BLaER1 treated with 17β-estradiol and CSF1 and Interleukin-3, amounts not matched to agents 10 nM and 100 nM (cell line): ENCODE data around the gene ABCB11.
"Not testable (repeated sequence)": the region's sequence is repeated elsewhere in the genome, so short reads cannot be mapped to it uniquely, and the experiment has no call there.

Source experiments
- H3K27ac ChIP-seq, 11 experiments: shearing (Covaris generic); formaldehyde crosslinking; 2 replicates each; pipeline ENCODE4 v1.8.1; 2022
- H3K27me3 ChIP-seq, 11 experiments: shearing (Covaris generic); formaldehyde crosslinking; 2 replicates each; pipeline ENCODE4 v1.8.1; 2022
- H3K36me3 ChIP-seq, 11 experiments: shearing (Covaris generic); formaldehyde crosslinking; 2 replicates each; pipeline ENCODE4 v1.8.1; 2022
- H3K4me1 ChIP-seq, 10 experiments: shearing (Covaris generic); formaldehyde crosslinking; 2 replicates each; pipeline ENCODE4 v1.8.1; 2022
- H3K4me2 ChIP-seq, 11 experiments: shearing (Covaris generic); formaldehyde crosslinking; 2 replicates each; pipeline ENCODE4 v1.8.1; 2022
- H3K4me3 ChIP-seq, 10 experiments: shearing (Covaris generic); formaldehyde crosslinking; 2 replicates each; pipeline ENCODE4 v1.8.1; 2022
- H3K9ac ChIP-seq, 11 experiments: shearing (Covaris generic); formaldehyde crosslinking; 2 replicates each; pipeline ENCODE4 v1.8.1; 2022
- H3K9me3 ChIP-seq, 11 experiments: shearing (Covaris generic); formaldehyde crosslinking; replicated peaks in 1 of 11; 2 replicates each; pipeline ENCODE4 v1.8.1; 2022
- H4K20me1 ChIP-seq, 11 experiments: shearing (Covaris generic); formaldehyde crosslinking; 2 replicates each; pipeline ENCODE4 v1.8.1; 2022
- Cebpa-rat ChIP-seq, 11 experiments: shearing (Covaris generic); IDR thresholded peaks; 2 replicates each; pipeline ENCODE4 v1.8.1; 2022

ABCB11 gene

DNA sequence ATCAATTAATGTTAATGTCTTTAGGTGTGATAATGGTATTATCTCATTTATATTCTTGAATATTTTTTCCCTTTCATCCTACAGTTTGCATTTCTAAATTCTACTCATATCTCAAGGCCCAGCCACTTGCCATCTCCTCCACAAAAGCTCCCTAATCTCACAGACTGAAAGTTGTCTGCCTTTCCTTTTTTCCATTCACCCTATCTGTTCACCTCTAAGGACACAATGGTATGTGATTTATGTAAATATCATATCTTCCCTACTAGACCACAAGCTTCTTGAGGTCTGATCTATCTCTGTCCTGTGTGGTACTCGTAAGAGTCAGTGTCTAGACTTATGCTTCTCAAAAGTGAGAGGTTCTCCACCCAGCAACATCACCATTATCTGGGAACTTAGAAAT lies 137.0 kb downstream of the ABCB11 start:
- Histone ChIP-seq H3K4me3 (no peak overlapping the region), H3K36me3 (no peaks in the 10 kb centered on the region), H3K4me1 (peaks cover 9 to 14% (median 11%) of the 10 kb centered on the region in 10 experiments), H3K27ac (no peak overlapping the region), H3K9me3 (no peaks in the 10 kb centered on the region), H3K4me2 (no peak overlapping the region), H4K20me1 (no peaks in the 10 kb centered on the region), H3K27me3 (no peaks in the 10 kb centered on the region), H3K9ac (no peak overlapping the region)
- no peak for TF ChIP-seq Cebpa-rat (IDR thresholded peaks at IDR 0.05)

DNA sequence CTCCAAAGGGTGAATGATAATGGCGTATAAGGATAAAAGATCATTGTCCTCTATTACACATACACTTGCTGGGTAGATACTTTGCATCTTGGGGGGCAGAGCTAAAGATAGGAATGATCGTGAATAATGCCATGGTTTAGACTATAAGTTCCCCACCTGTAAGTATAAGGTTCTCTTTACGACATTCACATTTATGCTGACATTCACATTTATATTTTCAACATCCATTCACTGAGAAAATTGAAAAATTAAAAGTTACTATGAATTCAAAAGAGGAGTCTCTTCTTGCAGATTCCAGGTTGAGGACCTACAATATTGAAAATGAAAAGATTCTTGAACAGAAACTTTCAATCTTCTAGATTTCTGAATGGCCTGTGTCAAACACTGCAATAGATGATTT lies 138.8 kb downstream of the ABCB11 start:
- no peak overlapping the region for H3K9ac ChIP-seq
- H3K4me2 ChIP-seq: no peak overlapping the region
- H3K27ac ChIP-seq: no peak overlapping the region
- no peak for TF ChIP-seq Cebpa-rat (IDR thresholded peaks at IDR 0.05)
- no peaks in the 10 kb centered on the region; a peak in 1 of 22 replicates for H3K9me3 ChIP-seq
- no peaks in the 10 kb centered on the region for H3K27me3 ChIP-seq
- no peak overlapping the region for H3K4me3 ChIP-seq
- H3K4me1 ChIP-seq: peaks cover 10 to 15% (median 12%) of the 10 kb centered on the region in 10 experiments
- H4K20me1 ChIP-seq: no peaks in the 10 kb centered on the region
- peaks cover 0 to 14% (median 11%) of the 10 kb centered on the region in 11 experiments; a peak in 16 of 22 replicates for H3K36me3 ChIP-seq

DNA sequence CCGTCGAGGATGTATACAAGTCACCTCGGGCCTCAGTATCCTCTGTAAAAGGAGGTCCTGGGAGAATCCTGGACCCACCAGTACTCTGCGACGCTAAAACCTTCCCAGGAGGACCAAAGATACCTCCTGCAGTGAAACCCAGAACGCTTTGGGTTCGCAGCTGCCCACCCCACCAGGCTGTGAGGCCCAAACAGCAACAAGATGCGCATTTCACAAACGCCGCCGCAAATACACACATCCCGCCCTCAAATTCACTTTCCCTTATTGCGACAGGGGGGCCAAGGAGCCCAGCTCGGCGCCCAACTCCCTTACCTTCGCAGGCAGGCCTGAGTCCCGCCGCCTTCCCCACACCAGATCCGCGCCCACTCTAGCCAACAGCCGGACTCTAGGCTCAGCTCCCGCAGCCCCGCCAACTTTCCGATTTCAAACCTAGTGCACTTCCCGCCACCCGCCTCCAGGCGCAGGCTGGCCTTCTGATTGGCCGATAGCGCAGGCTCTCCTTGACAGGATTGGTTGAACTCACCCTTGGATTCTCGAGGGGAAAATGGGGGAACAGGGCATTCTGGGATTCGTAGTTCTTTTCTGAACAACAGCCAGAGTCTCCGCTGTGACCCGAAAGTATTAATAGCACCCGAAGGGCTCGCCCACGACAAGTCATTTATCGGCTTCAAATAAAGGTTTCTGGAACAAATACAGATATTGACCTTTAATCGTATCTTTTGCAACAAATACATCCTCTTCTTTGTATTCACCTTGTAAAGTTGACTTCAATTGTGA lies 140.9 kb downstream of the ABCB11 start, which contains the start of gene SPC25:
SPC25 (minus strand) TSS at position 425 of the 777 bp plus-strand sequence. CDS start 911 bp downstream, outside the sequence.
- peak within 1 kb of the TSS in 9 of 11 experiments; percentile 75 to 92 (median 81); a peak in 18 of 22 replicates for H3K27ac ChIP-seq

DNA sequence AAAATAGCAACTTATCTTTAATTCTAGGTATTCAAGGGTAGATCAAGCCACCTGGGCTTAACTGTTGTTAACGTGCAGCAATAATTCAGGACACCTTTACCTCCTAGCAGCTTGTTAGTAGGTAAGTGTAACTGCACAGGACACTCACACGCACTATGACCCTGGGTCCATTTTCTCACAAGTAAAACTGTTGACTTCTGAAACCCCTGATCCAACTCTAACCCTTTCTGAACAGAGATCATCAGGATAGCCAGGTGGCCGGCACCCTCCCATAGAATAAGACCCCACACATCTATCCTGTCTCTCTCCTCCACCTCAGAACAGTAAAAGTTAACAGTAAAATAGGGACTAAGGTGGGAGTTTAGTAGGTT lies 141.5 kb downstream of the ABCB11 start:
- Histone ChIP-seq H3K9ac (peak overlapping the region; percentile 75 to 93 (median 84)), H3K36me3 (peaks cover 0 to 40% (median 38%) of the 10 kb centered on the region in 11 experiments; a peak in 19 of 22 replicates), H3K27me3 (no peaks in the 10 kb centered on the region), H3K4me1 (peaks cover 10 to 15% (median 12%) of the 10 kb centered on the region in 10 experiments), H4K20me1 (no peaks in the 10 kb centered on the region), H3K4me3 (peak overlapping the region; percentile 63 to 87 (median 74)), H3K27ac (peak overlapping the region in 9 of 11 experiments; percentile 75 to 92 (median 81); a peak in 18 of 22 replicates), H3K9me3 (no peaks in the 10 kb centered on the region; a peak in 1 of 22 replicates), H3K4me2 (peak overlapping the region; percentile 73 to 97 (median 87))
- TF ChIP-seq Cebpa-rat (IDR thresholded peaks at IDR 0.05): no peak

More for the DNA sequence above, 140.9 kb downstream of the ABCB11 start, which contains the start of gene SPC25:
- Histone ChIP-seq H3K27me3 (no peaks in the 10 kb centered on the region), H3K4me2 (peak within 1 kb of the TSS; percentile 73 to 97 (median 87)), H4K20me1 (no peaks in the 10 kb centered on the region), H3K9me3 (no peaks in the 10 kb centered on the region; a peak in 1 of 22 replicates), H3K9ac (peak within 1 kb of the TSS; percentile 75 to 93 (median 84)), H3K4me3 (peak within 1 kb of the TSS; percentile 63 to 87 (median 74)), H3K4me1 (peaks cover 10 to 15% (median 12%) of the 10 kb centered on the region in 10 experiments), H3K36me3 (peaks cover 0 to 34% (median 32%) of the 10 kb centered on the region in 11 experiments; a peak in 19 of 22 replicates)
- no peak for TF ChIP-seq Cebpa-rat (IDR thresholded peaks at IDR 0.05)

DNA sequence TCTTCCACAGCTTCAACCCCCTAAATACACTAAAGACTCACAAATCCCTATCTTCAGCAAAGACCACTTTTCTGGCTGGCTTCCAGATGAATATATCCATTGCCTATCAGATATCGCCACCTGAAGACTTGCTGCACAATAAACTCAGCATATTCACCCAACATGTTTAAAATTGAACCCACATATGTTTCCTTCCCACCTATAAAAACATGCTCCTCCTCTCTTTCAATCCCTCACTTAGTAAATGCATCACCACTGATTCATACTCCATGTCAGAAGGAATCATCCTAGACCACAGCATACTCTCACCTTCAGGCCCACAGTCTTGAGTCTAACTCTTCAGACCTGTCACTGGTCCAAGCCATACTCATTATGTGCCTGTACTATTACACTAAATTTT lies 146.1 kb downstream of the ABCB11 start:
- Histone ChIP-seq H3K9ac (no peak overlapping the region), H3K4me2 (no peak overlapping the region), H3K4me1 (peaks cover 9 to 17% (median 10%) of the 10 kb centered on the region in 10 experiments), H3K27me3 (no peaks in the 10 kb centered on the region), H4K20me1 (no peaks in the 10 kb centered on the region), H3K9me3 (peaks cover 0 to 1% (median 0%) of the 10 kb centered on the region in 11 experiments; a peak in 1 of 22 replicates), H3K27ac (no peak overlapping the region), H3K4me3 (no peak overlapping the region), H3K36me3 (peaks cover 0 to 79% (median 58%) of the 10 kb centered on the region in 11 experiments; a peak in 19 of 22 replicates)
- TF ChIP-seq Cebpa-rat (IDR thresholded peaks at IDR 0.05): no peak

DNA sequence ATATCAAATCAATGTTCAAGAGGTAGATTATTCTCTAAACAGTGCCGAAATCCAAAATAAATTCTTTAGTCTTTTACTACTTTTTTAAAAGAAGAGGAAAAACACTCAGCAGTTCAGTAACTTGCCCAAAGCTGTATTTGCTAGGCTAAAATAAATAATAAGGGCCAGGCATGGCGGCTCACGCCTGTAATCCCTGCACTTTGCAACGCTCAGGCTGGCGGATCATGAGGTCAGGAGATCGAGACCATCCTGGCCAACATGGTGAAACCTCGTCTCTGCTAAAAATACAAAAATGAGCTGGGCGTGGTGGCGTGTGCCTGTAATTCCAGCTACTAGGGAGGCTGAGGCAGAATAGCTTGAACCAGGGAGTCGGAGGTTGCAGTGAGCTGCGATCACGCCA lies 149.0 kb downstream of the ABCB11 start:
- H4K20me1 ChIP-seq, H3K27ac ChIP-seq, H3K9me3 ChIP-seq, H3K4me3 ChIP-seq, H3K27me3 ChIP-seq, H3K9ac ChIP-seq, H3K4me2 ChIP-seq: not testable (repeated sequence)
- Histone ChIP-seq H3K36me3 (peaks cover 0 to 75% (median 52%) of the 10 kb centered on the region in 11 experiments; a peak in 20 of 22 replicates), H3K4me1 (peaks cover 0 to 12% (median 0%) of the 10 kb centered on the region in 10 experiments; a peak in 3 of 20 replicates)

DNA sequence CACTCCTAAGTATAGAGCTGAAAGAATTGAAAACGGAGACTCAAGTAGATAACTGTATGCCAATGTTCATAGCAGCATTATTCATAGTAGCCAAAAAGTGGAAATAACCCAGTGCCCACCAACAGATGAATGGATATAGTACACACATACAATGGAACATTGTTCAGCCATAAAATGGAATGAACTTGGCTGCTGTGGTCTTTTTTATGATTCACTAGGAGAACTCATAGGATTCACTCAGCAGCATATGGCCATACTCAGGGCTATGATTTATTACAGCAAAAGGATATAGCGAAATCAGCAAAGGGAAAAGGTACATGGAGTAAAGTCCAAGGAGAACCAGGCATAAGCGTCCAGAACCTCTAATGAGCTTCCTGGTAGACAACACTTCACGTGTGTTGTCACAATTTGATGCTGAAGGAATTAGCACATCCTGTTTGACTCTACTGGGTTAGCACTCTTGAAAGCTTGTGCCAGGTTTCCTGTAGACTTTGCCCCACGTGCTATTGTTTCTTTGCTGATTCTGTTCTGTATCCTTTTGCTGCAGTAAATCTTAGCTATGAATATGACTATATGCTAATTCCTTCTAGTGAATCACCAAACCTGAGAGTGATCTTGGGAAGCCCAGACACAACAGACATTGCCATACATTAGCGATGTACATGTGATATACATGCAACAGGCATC lies 156.6 kb downstream of the ABCB11 start:
- TF ChIP-seq Cebpa-rat (IDR thresholded peaks at IDR 0.05): no peak
- H3K9me3 ChIP-seq: peaks cover 0 to 18% (median 8%) of the 10 kb centered on the region in 11 experiments; a peak in 9 of 22 replicates
- peaks cover 11 to 61% (median 43%) of the 10 kb centered on the region in 11 experiments; a peak in 21 of 22 replicates for H3K36me3 ChIP-seq

DNA sequence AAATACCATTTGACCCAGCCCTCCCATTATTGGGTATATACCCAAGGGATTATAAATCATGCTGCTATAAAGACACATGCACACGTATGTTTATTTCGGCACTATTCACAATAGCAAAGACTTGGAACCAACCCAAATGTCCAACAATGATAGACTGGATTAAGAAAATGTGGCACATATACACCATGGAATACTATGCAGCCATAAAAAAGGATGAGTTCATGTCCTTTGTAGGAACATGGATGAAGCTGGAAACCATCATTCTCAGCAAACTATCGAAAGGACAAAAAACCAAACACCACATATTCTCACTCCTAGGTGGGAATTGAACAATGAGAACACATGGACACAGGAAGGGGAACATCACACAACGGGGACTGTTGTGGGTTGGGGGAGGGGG lies 160.3 kb downstream of the ABCB11 start:
- not testable (repeated sequence) for H3K4me2 ChIP-seq, H3K4me3 ChIP-seq, H3K4me1 ChIP-seq, H3K9ac ChIP-seq, H4K20me1 ChIP-seq, H3K27me3 ChIP-seq, H3K27ac ChIP-seq
- H3K36me3 ChIP-seq: peaks cover 11 to 52% (median 42%) of the 10 kb centered on the region in 11 experiments; a peak in 21 of 22 replicates
- peaks cover 0 to 18% (median 8%) of the 10 kb centered on the region in 11 experiments; a peak in 10 of 22 replicates for H3K9me3 ChIP-seq

More for the DNA sequence above, 156.6 kb downstream of the ABCB11 start:
- H3K4me3 ChIP-seq: no peak overlapping the region
- no peak overlapping the region for H3K9ac ChIP-seq
- H3K4me1 ChIP-seq: 0 out of 20 replicates have a peak, but pooled peaks cover 0 to 8% (median 0%) of the 10 kb centered on the region in 10 experiments
- H3K4me2 ChIP-seq: no peak overlapping the region
- no peaks in the 10 kb centered on the region for H4K20me1 ChIP-seq
- no peak overlapping the region for H3K27ac ChIP-seq
- H3K27me3 ChIP-seq: no peaks in the 10 kb centered on the region
